Astrocyte of the spinal cord (primary cell): ENCODE results near the gene C11orf71.

Source experiments
- DNase-seq: peaks from one replicate; pipeline ENCODE4 v3.0.0; 2011; ENCODE audit warnings: low read depth, low spot score
- H3K4me3 ChIP-seq: 2 replicates; pipeline ENCODE4 v1.5.1; 2011; ENCODE audit warnings: low read depth, mild to moderate bottlenecking, low read length, moderate library complexity
- CTCF ChIP-seq: IDR thresholded peaks from 2 replicates; pipeline ENCODE4 v1.5.1; 2012; ENCODE audit warnings: low read depth, mild to moderate bottlenecking, low read length, inconsistent platforms
- in situ Hi-C: cut with HindIII; loops from 2 replicates; pipeline ENCODE4 v1.10.0; 2017; ENCODE audit warnings: low sequenced_read_pairs

C11orf71 gene

GRCh38 chr11:114400216-114400914 is at the start of gene C11orf71, which contains the start of gene RBM7:
TSS of gene C11orf71 (minus strand) at chr11:114400511. CDS start at chr11:114400331, 180 bp downstream.
TSS of gene RBM7 (plus strand) at chr11:114400666. CDS start at chr11:114400672, 6 bp downstream.
- in situ Hi-C loops: no loop called here
- peak; percentile 99 for DNase-seq
- TF ChIP-seq CTCF: no peak
- peak within 1 kb of the TSS; percentile 96 for H3K4me3 ChIP-seq

GRCh38 chr11:114449845-114450244 is 49.5 kb upstream of the C11orf71 start:
- H3K4me3 ChIP-seq: no peak overlapping the region
- TF ChIP-seq CTCF: no peak
- in situ Hi-C loops: no loop called here
- no peak for DNase-seq

- no peak overlapping the region for H3K4me3 ChIP-seq
- no peak for TF ChIP-seq CTCF
- in situ Hi-C loops: no loop called here
- DNase-seq: no peak
These were observed 48.6 kb upstream of the C11orf71 start for GRCh38 chr11:114448749-114449482.

- in situ Hi-C loops: no loop called here
- H3K4me3 ChIP-seq: no peak overlapping the region
- no peak for TF ChIP-seq CTCF
- peak; percentile 58 for DNase-seq
These were observed 47.6 kb upstream of the C11orf71 start for GRCh38 chr11:114447892-114448291.

GRCh38 chr11:114447444-114447843 is 47.1 kb upstream of the C11orf71 start:
- in situ Hi-C loops: no loop called here

GRCh38 chr11:114442536-114442935 is 42.2 kb upstream of the C11orf71 start:
- no peak for DNase-seq
- in situ Hi-C loops: no loop called here
- TF ChIP-seq CTCF: no peak
- H3K4me3 ChIP-seq: no peak overlapping the region

More at GRCh38 chr11:114447444-114447843, 47.1 kb upstream of the C11orf71 start:
- no peak for DNase-seq
- no peak for TF ChIP-seq CTCF
- no peak overlapping the region for H3K4me3 ChIP-seq
